ENCODE data around the gene CCDC102A.
"Not testable (repeated sequence)": the region's sequence is repeated elsewhere in the genome, so short reads cannot be mapped to it uniquely, and the experiment has no call there.

The CCDC102A gene

DNA sequence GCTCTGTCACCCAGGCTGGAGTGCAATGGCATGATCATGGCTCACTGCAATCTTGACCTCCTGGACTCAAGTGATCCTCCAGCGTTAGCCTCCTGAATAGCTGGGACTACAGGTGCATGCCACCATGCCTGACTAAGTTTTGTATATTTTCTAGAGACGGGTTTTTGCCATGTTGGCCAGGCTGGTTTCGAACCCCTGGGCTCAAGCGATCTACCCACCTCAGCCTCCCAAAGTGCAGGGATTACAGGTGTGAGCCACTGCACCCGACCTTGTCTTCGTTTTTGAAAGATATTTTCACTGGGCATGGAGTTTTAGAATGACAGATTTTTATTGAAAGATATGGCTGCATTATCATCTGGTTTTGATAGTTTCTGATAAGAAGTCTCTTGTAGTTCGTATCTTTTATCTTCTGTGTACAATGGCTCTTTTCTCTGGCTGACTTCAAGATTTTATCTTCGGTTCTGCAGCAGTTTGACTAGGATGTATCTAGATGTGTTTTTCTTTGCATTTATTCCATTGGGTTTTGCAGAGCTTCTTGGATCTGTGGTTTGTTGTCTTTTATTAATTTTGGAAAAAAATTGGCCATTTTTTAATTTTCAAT is 20.7 kb upstream of the CCDC102A start:
- TF ChIP-seq, protein P1, sequence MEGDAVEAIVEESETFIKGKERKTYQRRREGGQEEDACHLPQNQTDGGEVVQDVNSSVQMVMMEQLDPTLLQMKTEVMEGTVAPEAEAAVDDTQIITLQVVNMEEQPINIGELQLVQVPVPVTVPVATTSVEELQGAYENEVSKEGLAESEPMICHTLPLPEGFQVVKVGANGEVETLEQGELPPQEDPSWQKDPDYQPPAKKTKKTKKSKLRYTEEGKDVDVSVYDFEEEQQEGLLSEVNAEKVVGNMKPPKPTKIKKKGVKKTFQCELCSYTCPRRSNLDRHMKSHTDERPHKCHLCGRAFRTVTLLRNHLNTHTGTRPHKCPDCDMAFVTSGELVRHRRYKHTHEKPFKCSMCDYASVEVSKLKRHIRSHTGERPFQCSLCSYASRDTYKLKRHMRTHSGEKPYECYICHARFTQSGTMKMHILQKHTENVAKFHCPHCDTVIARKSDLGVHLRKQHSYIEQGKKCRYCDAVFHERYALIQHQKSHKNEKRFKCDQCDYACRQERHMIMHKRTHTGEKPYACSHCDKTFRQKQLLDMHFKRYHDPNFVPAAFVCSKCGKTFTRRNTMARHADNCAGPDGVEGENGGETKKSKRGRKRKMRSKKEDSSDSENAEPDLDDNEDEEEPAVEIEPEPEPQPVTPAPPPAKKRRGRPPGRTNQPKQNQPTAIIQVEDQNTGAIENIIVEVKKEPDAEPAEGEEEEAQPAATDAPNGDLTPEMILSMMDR (conservative IDR thresholded peaks at IDR 0.05; ENCODE audit: low read depth, low read length) = no peak
- no peak for DNase-seq (ENCODE audit: low read depth)
- H3K4me3 ChIP-seq (ENCODE audit: low read depth, low read length) = no peak overlapping the region

DNA sequence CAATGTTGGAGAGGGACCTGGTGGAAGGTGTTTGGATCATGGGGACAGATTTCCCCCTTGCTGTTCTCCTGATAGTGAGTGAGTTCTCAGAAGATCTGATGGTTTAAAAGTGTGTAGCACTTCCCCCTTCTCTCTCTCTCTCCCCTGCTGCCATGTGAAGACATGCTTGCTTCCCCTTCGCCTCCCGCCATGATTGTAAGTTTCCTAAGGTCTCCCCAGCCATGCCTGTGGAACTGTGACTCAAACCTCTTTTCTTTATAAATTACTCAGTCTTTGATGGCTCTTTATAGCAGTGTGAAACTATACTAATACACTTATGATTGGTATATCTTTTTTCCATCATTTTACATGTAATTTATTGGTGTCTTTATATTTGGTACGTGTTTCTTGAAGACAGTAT is 19.5 kb upstream of the CCDC102A start:
- DNase-seq (ENCODE audit: low read depth) = no peak
- TF ChIP-seq, protein P1 (conservative IDR thresholded peaks at IDR 0.05; ENCODE audit: low read depth, low read length) = no peak
- no peak overlapping the region for H3K4me3 ChIP-seq (ENCODE audit: low read depth, low read length)

DNA sequence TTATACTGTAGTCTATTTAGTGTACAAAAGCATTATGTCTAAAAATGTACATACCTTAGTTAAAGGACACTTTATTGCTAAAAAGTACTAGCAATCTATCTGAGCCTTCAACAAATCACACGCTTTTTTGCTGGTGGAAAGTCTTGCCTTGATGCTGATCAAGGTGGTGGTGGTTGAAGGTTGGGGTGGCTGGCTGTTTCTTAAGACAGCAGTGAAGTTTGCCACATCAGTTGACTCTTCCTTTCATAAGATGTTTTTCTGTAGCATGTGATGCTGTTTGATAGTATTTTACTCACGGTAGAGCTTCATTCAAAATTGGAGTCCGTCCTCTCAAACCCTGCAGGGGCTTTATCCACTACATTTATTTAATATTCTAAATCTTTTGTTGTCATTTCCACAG is 14.7 kb upstream of the CCDC102A start:
- H3K4me3 ChIP-seq (ENCODE audit: low read depth, low read length) = no peak overlapping the region
- no peak for DNase-seq (ENCODE audit: low read depth)
- TF ChIP-seq, protein P1 (conservative IDR thresholded peaks at IDR 0.05; ENCODE audit: low read depth, low read length) = no peak

DNA sequence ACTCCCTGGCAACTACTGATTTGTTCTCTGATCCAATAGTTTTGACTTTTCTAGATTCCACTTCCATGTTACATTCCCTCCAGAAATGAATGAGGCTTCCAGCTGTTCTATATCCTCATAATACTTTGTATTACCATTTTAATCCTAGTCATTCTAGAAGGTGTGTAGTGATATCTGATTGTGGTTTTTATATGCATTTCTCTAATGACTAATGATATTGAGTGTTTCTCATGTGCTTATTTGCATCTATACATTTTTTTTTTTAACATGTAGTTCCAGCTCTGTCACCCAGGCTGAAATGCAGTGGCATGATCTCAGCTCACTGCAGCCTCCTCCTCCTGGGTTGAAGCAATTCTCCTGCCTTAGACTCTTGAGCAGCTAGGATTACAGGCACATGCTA is 13.4 kb upstream of the CCDC102A start:
- TF ChIP-seq, protein P1 (conservative IDR thresholded peaks at IDR 0.05; ENCODE audit: low read depth, low read length) = no peak
- no peak overlapping the region for H3K4me3 ChIP-seq (ENCODE audit: low read depth, low read length)
- DNase-seq (ENCODE audit: low read depth) = no peak

DNA sequence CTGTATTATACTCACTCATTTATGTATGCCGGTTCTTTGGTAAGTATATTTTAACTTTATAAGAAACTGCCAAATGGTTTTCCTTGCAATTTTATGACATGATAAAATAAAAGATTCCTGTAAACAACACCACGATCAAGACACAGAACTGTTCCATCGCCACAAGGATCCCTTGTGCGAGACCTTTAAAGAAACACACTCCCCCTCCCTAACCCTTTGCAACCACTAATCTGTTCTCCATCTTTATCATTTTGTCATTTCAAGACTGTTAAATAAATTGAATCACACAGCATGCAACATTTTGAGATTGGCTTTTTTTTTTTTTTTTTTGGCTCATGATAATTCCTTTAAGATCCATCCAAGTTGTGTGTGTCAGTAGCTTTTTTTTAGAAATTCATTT is 12.0 kb upstream of the CCDC102A start:
- TF ChIP-seq, protein P1 (conservative IDR thresholded peaks at IDR 0.05; ENCODE audit: low read depth, low read length) = no peak
- DNase-seq (ENCODE audit: low read depth) = no peak
- no peak overlapping the region for H3K4me3 ChIP-seq (ENCODE audit: low read depth, low read length)

DNA sequence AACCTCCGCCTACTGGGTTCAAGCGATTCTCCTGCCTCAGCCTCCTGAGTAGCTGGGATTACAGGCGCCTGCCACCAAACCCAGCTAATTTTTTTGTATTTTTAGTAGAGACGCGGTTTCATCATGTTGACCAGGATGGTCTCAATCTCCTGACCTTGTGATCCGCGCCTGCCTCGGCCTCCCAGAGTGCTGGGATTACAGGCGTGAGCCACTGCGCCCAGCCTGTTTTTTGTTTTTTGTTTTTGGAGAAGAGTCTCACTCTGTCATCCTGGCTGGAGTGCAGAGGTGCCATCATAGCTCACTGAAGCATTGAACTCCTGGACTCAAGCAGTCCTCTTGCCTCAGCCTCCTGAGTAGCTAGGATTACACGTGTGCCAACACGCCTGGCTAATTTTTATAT is 11.2 kb upstream of the CCDC102A start:
- not testable (repeated sequence) for H3K4me3 ChIP-seq (ENCODE audit: low read depth, low read length)

DNA sequence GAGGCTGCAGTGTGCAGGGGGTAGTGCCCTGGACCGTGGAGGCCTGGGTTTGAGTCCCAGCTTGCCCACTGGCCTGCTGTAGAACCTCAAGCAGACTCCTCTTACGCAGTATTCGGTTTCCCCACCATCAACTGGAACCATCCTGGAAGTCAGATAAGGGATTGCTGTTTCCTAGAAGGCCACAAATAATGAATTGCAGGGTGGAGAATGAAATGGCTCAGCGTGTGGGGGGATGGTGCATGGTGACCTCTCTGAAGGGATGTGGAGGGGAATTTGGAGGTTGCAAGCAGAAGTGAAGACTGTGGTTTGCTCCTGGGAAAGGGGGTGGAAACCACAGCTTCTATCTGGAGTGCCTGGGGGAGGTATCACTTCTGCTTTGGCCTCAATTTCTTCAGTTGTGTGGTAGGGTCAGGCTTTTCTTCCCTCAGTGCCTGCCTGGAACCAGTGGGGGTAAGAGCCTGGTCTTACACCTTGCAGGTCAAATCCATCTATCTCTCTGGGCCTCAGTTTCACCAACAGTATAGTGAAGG is 7.8 kb upstream of the CCDC102A start:
- TF ChIP-seq, protein P1 (conservative IDR thresholded peaks at IDR 0.05; ENCODE audit: low read depth, low read length) = no peak
- no peak overlapping the region for H3K4me3 ChIP-seq (ENCODE audit: low read depth, low read length)
- DNase-seq (ENCODE audit: low read depth) = peak; percentile 13

More for the DNA sequence above, 11.2 kb upstream of the CCDC102A start:
- DNase-seq (ENCODE audit: low read depth) = not testable (repeated sequence)

Measured in choroid plexus epithelial cell (primary cell).